Central memory CD8-positive, alpha-beta T cell (primary cell): ENCODE measurements around the gene CPVL.

Experiments used
- ATAC-seq: fragments of 150-1000 bp; cut with Tn5 transposase; replicated peaks from 2 replicates; pipeline ENCODE4 v1.10.0; 2022; ENCODE audit warnings: mild to moderate bottlenecking, moderate FRiP score, moderate number of reproducible peaks; ENCODE audit not compliant: poor library complexity, severe bottlenecking; ENCODE audit errors: extremely low read depth
- DNase-seq, 2 donors: peaks; one replicate each; pipeline ENCODE4 v3.0.0; 2021; ENCODE audit warnings: low spot score in 2 of 2
- H3K27ac Mint-ChIP-seq: one replicate; pipeline ENCODE4 v1.8.0; 2022; ENCODE audit warnings: low read depth, mild to moderate bottlenecking, moderate library complexity, mixed read lengths
- H3K27me3 Mint-ChIP-seq: one replicate; pipeline ENCODE4 v1.8.0; 2022; ENCODE audit warnings: mixed read lengths
- H3K36me3 Mint-ChIP-seq: one replicate; pipeline ENCODE4 v1.8.0; 2022; ENCODE audit warnings: mild to moderate bottlenecking, moderate library complexity, mixed read lengths; ENCODE audit not compliant: insufficient read depth
- H3K4me1 Mint-ChIP-seq: one replicate; pipeline ENCODE4 v1.8.0; 2022; ENCODE audit warnings: mixed read lengths
- H3K4me3 Mint-ChIP-seq: one replicate; pipeline ENCODE4 v1.8.0; 2022; ENCODE audit warnings: mild to moderate bottlenecking, moderate library complexity, mixed read lengths
- H3K9me3 Mint-ChIP-seq: one replicate; pipeline ENCODE4 v1.8.0; 2022; ENCODE audit warnings: mixed read lengths

CPVL gene

GRCh38 chr7:29075606-29076005, 70.7 kb downstream of the CPVL start:
- no peak overlapping the region for H3K27ac Mint-ChIP-seq
- ATAC-seq: no peak
- no peaks in the 10 kb centered on the region for H3K36me3 Mint-ChIP-seq
- no peak for DNase-seq
- H3K4me1 Mint-ChIP-seq: no peaks in the 10 kb centered on the region
- H3K27me3 Mint-ChIP-seq: peaks cover 22% of the 10 kb centered on the region
- no peaks in the 10 kb centered on the region for H3K9me3 Mint-ChIP-seq
- no peak overlapping the region for H3K4me3 Mint-ChIP-seq

- no peak for ATAC-seq
- H3K36me3 Mint-ChIP-seq: no peaks in the 10 kb centered on the region
- no peak overlapping the region for H3K27ac Mint-ChIP-seq
- H3K27me3 Mint-ChIP-seq: peaks cover 22% of the 10 kb centered on the region
- no peak overlapping the region for H3K4me3 Mint-ChIP-seq
- no peaks in the 10 kb centered on the region for H3K9me3 Mint-ChIP-seq
- H3K4me1 Mint-ChIP-seq: no peaks in the 10 kb centered on the region
- DNase-seq: no peak
Measured at GRCh38 chr7:29071203-29071874, 75.0 kb downstream of the CPVL start.

GRCh38 chr7:29066641-29067040, 79.7 kb downstream of the CPVL start:
- no peaks in the 10 kb centered on the region for H3K9me3 Mint-ChIP-seq
- no peak for DNase-seq

DNA sequence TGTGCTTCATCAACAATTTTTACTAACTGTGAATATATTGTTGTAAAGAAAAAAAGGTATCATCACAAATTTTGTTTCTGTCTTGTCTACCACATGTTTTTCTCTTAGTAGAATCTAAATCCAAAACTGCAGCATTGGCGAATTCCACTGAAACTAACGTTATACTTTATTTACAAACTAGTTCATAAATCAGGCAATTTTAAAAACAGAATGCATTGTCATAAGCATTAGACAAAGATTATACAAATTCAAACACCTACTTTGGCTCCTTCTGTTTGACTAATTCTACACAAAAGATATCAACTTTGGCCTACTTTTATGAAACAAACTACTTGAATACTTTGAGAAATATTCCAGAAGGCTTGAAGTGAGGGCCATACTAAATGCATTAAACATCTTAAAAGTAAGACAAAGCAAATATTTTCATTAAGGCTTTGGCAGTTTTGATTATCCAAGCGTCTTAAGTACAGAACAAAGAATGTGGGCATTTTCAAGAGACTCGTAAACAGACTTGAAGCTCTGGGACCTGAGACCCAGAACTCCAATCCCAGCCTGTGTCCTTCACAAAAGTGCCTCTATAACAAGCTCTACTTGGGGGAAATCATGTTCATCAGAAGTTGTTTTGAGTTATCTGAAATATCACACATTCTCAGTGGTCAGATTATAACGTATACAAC, 81.0 kb downstream of the CPVL start:
- Mint-ChIP-seq H3K36me3 (no peaks in the 10 kb centered on the region), H3K4me3 (no peak overlapping the region), H3K27ac (no peak overlapping the region), H3K27me3 (peaks cover 28% of the 10 kb centered on the region), H3K9me3 (no peaks in the 10 kb centered on the region), H3K4me1 (no peaks in the 10 kb centered on the region)
- no peak for DNase-seq
- ATAC-seq: no peak

More at GRCh38 chr7:29066641-29067040, 79.7 kb downstream of the CPVL start:
- Mint-ChIP-seq H3K27me3 (peaks cover 14% of the 10 kb centered on the region), H3K27ac (no peak overlapping the region), H3K4me3 (no peak overlapping the region), H3K4me1 (no peaks in the 10 kb centered on the region), H3K36me3 (no peaks in the 10 kb centered on the region)
- no peak for ATAC-seq

DNA sequence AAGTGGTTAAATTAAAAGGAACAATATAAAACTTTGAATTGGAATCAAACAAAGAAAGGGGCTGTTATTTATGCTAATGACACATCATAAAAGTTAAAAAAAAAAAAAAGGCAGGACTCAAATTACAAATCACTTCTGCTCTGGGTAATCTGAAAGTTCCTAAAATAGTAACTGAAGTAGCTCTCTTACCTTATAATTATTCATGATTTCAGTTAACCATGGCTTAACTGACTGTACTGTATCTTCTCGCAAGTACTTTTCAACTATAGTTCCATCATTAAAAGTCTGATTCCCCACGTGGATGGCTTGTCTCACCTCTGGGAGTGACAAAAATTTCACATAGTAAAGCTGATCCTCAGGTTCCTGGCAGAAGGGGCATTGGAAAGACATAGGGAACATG, 82.5 kb downstream of the CPVL start:
- Mint-ChIP-seq H3K9me3 (peaks cover 4% of the 10 kb centered on the region), H3K27me3 (peaks cover 42% of the 10 kb centered on the region), H3K4me1 (no peaks in the 10 kb centered on the region), H3K36me3 (no peaks in the 10 kb centered on the region), H3K4me3 (no peak overlapping the region), H3K27ac (no peak overlapping the region)
- ATAC-seq (no peak), DNase-seq (no peak)

DNA sequence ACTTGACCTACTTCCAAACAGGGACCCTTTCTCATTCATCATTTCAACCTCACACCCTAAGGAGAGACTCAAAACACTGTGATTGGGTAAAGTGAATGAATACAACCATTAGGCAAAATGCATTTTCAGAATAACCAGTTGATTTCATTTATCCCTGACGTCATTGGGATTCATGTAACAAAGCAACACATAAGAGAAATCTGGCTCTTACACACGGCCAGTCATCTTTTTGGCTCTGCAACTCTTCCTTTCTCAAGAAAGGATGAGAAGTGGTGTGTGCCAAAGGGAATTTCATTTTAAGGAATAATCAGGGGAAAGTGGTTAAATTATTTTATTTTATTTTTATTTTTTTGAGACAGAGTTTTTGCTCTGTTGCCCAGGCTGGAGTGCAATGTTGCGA, 83.1 kb downstream of the CPVL start:
- no peak for ATAC-seq
- Mint-ChIP-seq H3K27ac (no peak overlapping the region), H3K4me3 (no peak overlapping the region), H3K9me3 (peaks cover 10% of the 10 kb centered on the region), H3K27me3 (peaks cover 48% of the 10 kb centered on the region), H3K4me1 (no peaks in the 10 kb centered on the region), H3K36me3 (no peaks in the 10 kb centered on the region)
- DNase-seq: no peak

GRCh38 chr7:29053105-29053872, 93.0 kb downstream of the CPVL start:
- Mint-ChIP-seq H3K27ac (no peak overlapping the region), H3K36me3 (no peaks in the 10 kb centered on the region), H3K4me1 (no peaks in the 10 kb centered on the region), H3K4me3 (no peak overlapping the region), H3K27me3 (peaks cover 15% of the 10 kb centered on the region), H3K9me3 (peaks cover 7% of the 10 kb centered on the region)
- DNase-seq (no peak), ATAC-seq (no peak)

DNA sequence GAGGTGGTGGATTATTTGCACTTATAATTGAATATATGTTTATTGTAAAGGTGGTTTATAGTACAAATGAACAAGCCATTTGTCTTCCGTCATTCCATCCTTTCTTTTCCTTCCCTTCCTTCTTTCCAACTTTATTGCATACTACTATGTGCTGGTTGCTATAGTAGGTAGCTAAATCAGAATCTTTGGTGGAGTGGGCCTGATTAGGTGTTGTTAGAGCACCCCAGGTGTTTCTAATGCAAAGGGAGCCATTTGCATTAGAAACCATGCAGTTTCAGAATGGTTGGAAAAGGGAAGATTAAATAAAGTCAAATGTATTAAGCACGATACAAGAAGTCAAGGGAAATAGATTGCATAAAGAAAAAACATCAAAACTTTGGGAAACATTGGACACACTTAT, 99.4 kb downstream of the CPVL start:
- Mint-ChIP-seq H3K4me1 (no peaks in the 10 kb centered on the region), H3K27ac (no peak overlapping the region), H3K36me3 (peaks cover 3% of the 10 kb centered on the region), H3K4me3 (no peak overlapping the region), H3K9me3 (no peaks in the 10 kb centered on the region), H3K27me3 (peaks cover 61% of the 10 kb centered on the region)
- ATAC-seq: no peak
- DNase-seq: no peak

DNA sequence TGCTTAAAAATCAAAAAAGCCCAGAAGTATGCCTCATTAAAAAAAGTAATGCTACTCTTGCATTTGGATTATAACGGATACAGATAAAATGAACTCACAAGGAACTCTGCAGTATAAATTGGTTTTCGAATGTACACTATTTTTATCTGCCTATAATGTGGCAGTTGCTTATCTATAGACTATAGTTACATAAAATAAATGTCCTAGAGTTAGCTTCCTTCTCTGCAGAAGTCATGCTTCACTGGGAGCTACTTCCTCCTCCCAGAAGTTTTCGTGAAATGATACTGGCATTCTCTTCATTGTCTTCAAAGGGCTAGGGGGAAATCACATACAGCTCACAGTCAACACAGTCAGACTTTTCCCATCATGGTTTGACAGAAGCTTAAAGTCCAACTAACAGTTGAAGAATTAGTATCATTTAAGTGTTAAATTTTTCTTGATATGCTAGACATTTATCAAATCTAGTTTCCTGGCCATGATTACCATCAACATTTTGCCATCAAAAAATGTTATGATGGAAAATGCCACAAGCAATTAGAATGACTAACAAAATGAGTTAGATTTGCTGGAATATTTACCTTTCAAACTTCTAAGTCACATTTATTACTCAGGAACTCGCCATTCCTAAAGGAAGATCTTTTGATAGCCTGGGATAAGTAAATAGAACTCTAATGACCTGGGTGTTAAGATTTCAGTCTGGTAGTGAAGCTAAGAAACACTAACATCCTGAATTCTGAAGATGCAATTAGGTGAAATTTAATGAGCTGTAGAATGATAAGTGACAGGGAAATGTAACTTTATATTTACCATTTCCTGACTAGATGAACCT, 100.9 kb downstream of the CPVL start:
- Mint-ChIP-seq H3K9me3 (no peaks in the 10 kb centered on the region), H3K4me1 (no peaks in the 10 kb centered on the region), H3K27me3 (peaks cover 62% of the 10 kb centered on the region), H3K27ac (no peak overlapping the region), H3K4me3 (no peak overlapping the region), H3K36me3 (peaks cover 3% of the 10 kb centered on the region)
- ATAC-seq (no peak), DNase-seq (no peak)

- peaks cover 3% of the 10 kb centered on the region for H3K36me3 Mint-ChIP-seq
- H3K27ac Mint-ChIP-seq: no peak overlapping the region
- H3K4me3 Mint-ChIP-seq: no peak overlapping the region
- ATAC-seq (no peak), DNase-seq (no peak)
- H3K9me3 Mint-ChIP-seq: no peaks in the 10 kb centered on the region
- no peaks in the 10 kb centered on the region for H3K4me1 Mint-ChIP-seq
- H3K27me3 Mint-ChIP-seq: peaks cover 61% of the 10 kb centered on the region
Measured at GRCh38 chr7:29044554-29044953, 101.8 kb downstream of the CPVL start.

GRCh38 chr7:29043576-29043975, 102.8 kb downstream of the CPVL start:
- Mint-ChIP-seq H3K4me1 (no peaks in the 10 kb centered on the region), H3K4me3 (no peak overlapping the region), H3K27ac (no peak overlapping the region), H3K36me3 (peaks cover 3% of the 10 kb centered on the region), H3K9me3 (no peaks in the 10 kb centered on the region), H3K27me3 (peaks cover 51% of the 10 kb centered on the region)
- DNase-seq: no peak
- ATAC-seq: no peak

GRCh38 chr7:29042824-29043231, 103.5 kb downstream of the CPVL start:
- peaks cover 3% of the 10 kb centered on the region for H3K36me3 Mint-ChIP-seq

More at GRCh38 chr7:29042824-29043231, 103.5 kb downstream of the CPVL start:
- DNase-seq (no peak), ATAC-seq (no peak)
- Mint-ChIP-seq H3K4me1 (no peaks in the 10 kb centered on the region), H3K9me3 (no peaks in the 10 kb centered on the region), H3K4me3 (no peak overlapping the region), H3K27me3 (peaks cover 44% of the 10 kb centered on the region), H3K27ac (no peak overlapping the region)
